Calu3 (cell line): Measurements from ENCODE around the gene SLC10A3. TPM values are rescaled to one million over a fixed set of nuclear protein-coding genes. Genes with fewer than 3 reads are reported as not detected.

Source experiments
- BruUV-seq: library from RNA; stranded (reverse); fragments of 400-500 nt; replicated peaks from 2 replicates; lab custom pipeline; 2021; lab: Mats Ljungman, UMichigan
- CTCF ChIA-PET: fragments of 300-600 bp; sonication (Branson Sonifier 250); formaldehyde crosslinking; loops from one replicate; lab custom pipeline; 2022; ENCODE audit warnings: antibody characterized with exemption; lab: Charles Lee
- DNase-seq: peaks from one replicate; pipeline ENCODE4 v3.0.0; 2022
- H3K27ac Mint-ChIP-seq: one replicate; pipeline ENCODE4 v1.8.0; 2022; ENCODE audit warnings: mixed read lengths; ENCODE audit not compliant: unreplicated experiment
- H3K27me3 Mint-ChIP-seq: one replicate; pipeline ENCODE4 v1.8.0; 2022; ENCODE audit warnings: mixed read lengths; ENCODE audit not compliant: unreplicated experiment
- H3K36me3 Mint-ChIP-seq: one replicate; pipeline ENCODE4 v1.8.0; 2022; ENCODE audit warnings: mild to moderate bottlenecking, moderate library complexity, mixed read lengths; ENCODE audit not compliant: insufficient read depth, unreplicated experiment
- H3K4me1 Mint-ChIP-seq: one replicate; pipeline ENCODE4 v1.8.0; 2022; ENCODE audit warnings: mild to moderate bottlenecking, low read depth, mixed read lengths; ENCODE audit not compliant: unreplicated experiment
- H3K4me3 Mint-ChIP-seq: one replicate; pipeline ENCODE4 v1.8.0; 2022; ENCODE audit warnings: mild to moderate bottlenecking, low read depth, moderate library complexity, mixed read lengths; ENCODE audit not compliant: unreplicated experiment
- H3K9me3 Mint-ChIP-seq: one replicate; pipeline ENCODE4 v1.8.0; 2022; ENCODE audit warnings: low read depth, mixed read lengths; ENCODE audit not compliant: unreplicated experiment
- intact Hi-C: fragments of 100-400 bp; cut with micrococcal nuclease; formaldehyde crosslinking; loops from one replicate; pipeline ENCODE4 v1.10.0; 2022; ENCODE audit not compliant: unreplicated experiment
- total RNA-seq: library from RNA; stranded (reverse); gene quantifications from 2 replicates; pipeline ENCODE4 v1.2.3, GENCODE V29; 2022
- TF ChIP-seq, protein P1 (sequence below): fragments of 200-600 bp; IDR thresholded peaks from one replicate; pipeline ENCODE4 v1.8.0; 2022; ENCODE audit warnings: antibody characterized with exemption; ENCODE audit not compliant: unreplicated experiment

Gene SLC10A3
- total RNA-seq, 1 experiment from 2014 or later, result 21.5 TPM

DNA sequence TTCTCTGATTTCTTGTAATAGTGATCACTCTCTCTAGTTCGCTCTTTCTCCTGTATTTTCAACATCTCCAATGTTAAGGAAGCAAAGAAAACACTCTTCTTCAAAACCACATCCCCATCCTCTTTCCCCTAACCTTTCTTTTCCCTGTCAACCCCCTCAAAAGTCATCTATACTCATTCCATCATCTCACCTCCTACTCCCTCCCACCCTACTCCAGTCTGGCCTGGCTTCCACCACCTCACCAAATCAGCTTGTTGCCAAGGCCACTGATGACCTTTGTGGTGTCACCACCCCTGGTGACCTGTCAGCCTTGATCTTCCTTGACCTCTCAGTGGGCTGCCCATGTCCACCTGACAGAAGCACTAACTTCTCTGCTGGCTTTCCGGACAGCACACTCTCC is 23.3 kb upstream of the SLC10A3 start:
- Mint-ChIP-seq H3K27ac (no peak overlapping the region), H3K4me1 (peaks cover 6% of the 10 kb centered on the region), H3K4me3 (no peak overlapping the region), H3K27me3 (no peaks in the 10 kb centered on the region), H3K9me3 (no peaks in the 10 kb centered on the region), H3K36me3 (peaks cover 28% of the 10 kb centered on the region)
- BruUV-seq, result no TSS peak
- intact Hi-C loops, result no loop called here
- DNase-seq, result no peak
- CTCF ChIA-PET, result no interaction called here
- TF ChIP-seq, protein P1, sequence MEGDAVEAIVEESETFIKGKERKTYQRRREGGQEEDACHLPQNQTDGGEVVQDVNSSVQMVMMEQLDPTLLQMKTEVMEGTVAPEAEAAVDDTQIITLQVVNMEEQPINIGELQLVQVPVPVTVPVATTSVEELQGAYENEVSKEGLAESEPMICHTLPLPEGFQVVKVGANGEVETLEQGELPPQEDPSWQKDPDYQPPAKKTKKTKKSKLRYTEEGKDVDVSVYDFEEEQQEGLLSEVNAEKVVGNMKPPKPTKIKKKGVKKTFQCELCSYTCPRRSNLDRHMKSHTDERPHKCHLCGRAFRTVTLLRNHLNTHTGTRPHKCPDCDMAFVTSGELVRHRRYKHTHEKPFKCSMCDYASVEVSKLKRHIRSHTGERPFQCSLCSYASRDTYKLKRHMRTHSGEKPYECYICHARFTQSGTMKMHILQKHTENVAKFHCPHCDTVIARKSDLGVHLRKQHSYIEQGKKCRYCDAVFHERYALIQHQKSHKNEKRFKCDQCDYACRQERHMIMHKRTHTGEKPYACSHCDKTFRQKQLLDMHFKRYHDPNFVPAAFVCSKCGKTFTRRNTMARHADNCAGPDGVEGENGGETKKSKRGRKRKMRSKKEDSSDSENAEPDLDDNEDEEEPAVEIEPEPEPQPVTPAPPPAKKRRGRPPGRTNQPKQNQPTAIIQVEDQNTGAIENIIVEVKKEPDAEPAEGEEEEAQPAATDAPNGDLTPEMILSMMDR, result no peak

DNA sequence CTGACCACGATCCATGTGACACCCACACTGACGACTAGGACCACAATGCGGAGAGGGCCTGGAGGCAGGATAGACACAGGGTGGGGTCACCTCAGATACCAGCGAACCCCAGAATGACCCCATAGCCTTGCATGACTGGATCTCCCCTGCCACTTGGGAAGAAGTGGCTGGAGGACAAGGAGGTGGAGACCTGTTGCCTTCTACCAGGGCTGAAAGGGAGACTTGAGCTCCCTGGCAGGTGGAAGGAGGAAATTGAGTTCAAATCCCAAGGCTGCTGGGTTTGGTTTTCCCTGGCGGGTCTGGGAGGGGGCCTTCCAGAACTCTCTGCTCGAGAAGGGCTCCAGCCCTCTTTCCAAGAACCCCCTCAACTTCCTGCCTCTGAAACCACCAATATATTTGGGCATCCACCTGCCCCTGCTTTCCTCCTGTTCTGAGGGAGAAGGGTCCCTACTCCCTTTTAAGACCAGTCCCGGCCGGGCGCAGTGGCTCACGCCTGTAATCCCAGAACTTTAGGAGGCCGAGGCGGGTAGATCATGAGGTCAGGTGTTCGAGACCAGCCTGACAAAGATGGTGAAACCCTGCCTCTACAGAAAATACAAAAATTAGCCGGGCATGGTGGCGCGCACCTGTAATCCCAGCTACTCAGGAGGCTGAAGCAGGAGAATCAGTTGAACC is 22.6 kb upstream of the SLC10A3 start:
- no peak for DNase-seq
- TF ChIP-seq, protein P1, result no peak
- H3K27ac Mint-ChIP-seq, result no peak overlapping the region
- H3K9me3 Mint-ChIP-seq, result no peaks in the 10 kb centered on the region
- H3K4me1 Mint-ChIP-seq, result peaks cover 6% of the 10 kb centered on the region
- CTCF ChIA-PET, result no interaction called here
- H3K36me3 Mint-ChIP-seq, result peaks cover 28% of the 10 kb centered on the region
- H3K27me3 Mint-ChIP-seq, result no peaks in the 10 kb centered on the region
- no TSS peak for BruUV-seq
- no peak overlapping the region for H3K4me3 Mint-ChIP-seq
- intact Hi-C loops, result no loop called here

DNA sequence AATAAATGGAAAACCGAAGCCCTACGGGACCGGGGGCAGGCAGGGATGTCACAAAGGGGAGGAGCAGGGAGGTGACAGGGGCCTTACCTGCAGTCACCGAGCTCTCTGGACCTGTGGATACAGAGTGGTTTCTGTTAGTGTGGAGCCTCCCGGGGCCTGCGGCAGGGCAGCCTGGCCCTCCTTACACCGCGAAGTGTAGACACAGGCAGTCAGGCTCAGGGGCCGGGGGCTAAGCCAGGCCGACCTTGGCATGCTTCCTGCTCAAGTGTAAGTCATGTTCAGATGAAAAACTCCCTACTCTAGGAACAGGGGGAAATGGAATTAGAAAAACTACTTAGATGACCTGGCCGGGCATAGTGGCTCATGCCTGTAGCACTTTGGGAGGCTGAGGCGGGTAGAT is 21.3 kb upstream of the SLC10A3 start:
- no TSS peak for BruUV-seq
- CTCF ChIA-PET, result no interaction called here
- Mint-ChIP-seq H3K4me1 (peaks cover 6% of the 10 kb centered on the region), H3K4me3 (no peak overlapping the region), H3K36me3 (peaks cover 28% of the 10 kb centered on the region), H3K27me3 (no peaks in the 10 kb centered on the region), H3K27ac (no peak overlapping the region), H3K9me3 (no peaks in the 10 kb centered on the region)
- intact Hi-C loops, result no loop called here
- TF ChIP-seq, protein P1, result no peak
- no peak for DNase-seq

DNA sequence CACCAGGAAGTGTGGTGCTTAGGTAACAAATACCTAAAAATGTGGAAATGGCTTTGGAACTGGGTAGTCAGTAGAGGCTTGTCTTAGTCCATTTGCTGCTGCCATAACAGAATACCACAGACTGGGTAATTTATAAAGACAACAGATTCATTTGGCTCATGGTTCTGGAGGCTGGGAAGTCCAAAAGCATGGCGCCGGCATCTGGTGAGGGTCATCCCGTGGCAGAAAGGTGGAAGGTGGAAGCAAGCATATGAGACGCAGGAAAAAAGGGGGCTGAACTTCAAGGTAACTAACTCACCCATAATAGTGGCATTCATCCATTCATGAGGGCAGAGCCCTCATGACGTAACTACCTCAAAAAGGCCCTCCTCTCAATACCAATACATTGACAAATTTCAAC is 19.0 kb upstream of the SLC10A3 start:
- TF ChIP-seq, protein P1, result no peak
- no peak overlapping the region for H3K27ac Mint-ChIP-seq
- CTCF ChIA-PET, result no interaction called here
- no peak overlapping the region for H3K4me3 Mint-ChIP-seq
- BruUV-seq, result no TSS peak
- peaks cover 18% of the 10 kb centered on the region for H3K36me3 Mint-ChIP-seq
- no peaks in the 10 kb centered on the region for H3K27me3 Mint-ChIP-seq
- no peak for DNase-seq
- no peaks in the 10 kb centered on the region for H3K9me3 Mint-ChIP-seq
- intact Hi-C loops, result no loop called here
- H3K4me1 Mint-ChIP-seq, result no peaks in the 10 kb centered on the region
